CD4-positive, alpha-beta T cell treated with Interleukin-17A for 4 hours (primary cell): Measurements from ENCODE around the gene COL27A1.

Experiments
- DNase-seq: peaks from one replicate; pipeline ENCODE4 v3.0.0-alpha.2; 2020; ENCODE audit warnings: mixed read lengths

The COL27A1 gene

DNA sequence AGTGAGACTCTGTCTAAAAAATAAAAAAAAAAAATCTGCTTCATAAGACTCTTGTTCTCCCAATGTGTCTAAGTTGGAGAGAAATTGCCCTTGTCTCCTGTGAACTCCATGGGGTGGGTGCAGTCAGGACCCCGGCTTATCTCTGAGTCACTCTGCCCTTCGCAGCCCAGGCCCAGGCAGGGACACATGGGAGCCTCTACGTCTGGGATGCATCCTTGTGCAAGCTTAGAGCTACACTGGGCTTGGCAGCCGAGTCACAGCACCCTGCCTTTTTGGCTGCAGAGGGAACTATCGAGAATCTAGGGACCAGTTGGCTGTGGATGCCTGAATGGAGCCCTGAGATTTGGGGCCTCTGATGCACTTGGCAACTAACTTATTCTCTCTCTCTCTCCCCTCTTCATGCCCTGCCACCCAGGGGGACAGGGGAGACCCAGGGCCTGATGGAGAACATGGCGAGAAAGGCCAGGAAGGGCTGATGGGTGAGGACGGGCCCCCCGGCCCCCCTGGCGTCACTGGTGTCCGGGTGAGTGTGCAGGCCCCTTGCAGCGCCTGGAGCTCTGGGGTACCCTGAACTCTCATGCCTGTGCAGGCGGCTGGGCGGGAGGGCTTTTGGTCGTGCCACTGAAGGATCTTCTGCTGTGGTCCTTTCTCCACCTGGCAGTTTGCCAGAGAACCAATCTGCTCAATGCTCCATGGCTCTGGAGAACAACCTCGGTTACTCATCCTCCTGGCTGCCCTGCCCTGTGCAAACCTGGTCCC is 120.1 kb downstream of the COL27A1 start:
- no peak for DNase-seq

DNA sequence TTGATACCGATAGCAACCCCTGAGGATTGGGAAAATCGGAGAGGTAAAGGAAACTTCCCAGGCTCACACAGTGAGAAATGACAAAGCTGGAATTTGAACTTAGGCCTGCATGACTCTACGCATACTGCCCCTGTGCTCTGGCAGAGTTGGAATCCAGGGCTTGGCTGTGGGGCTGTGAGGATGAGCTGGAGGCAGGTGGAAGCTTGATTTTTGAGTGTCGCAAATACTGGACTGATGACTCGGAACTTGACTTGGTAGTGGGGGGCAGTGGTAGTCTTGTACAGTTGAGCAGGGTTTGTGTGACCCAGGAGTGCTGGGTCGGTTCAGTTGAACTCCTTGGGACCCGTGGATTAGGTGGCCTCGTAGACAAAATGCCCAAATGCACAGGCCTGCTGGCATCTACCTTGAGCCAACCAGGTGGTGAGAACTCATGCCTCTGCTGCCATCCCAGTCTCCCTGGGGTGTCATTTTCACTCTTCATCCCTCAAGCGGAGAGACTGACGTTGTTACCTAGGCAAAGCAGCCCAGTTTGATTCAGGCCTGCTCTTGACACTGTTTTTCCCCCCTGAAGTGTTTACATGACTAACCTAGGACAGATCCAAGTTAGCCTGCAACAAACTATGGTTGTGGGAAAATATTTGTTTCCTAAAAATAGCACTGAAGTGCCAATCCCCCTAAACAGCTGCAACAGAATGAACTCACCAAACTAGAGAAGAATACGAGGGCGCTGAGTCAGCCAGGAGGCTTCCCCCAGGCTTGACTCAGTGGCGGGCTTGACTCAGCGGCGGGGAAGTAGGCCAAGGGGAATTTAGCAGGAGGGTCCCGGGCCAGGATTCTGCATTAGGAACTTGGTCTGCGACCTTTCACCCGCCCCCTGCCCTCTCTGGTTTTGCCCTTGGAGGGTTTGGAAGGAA is 121.8 kb downstream of the COL27A1 start:
- DNase-seq: no peak

DNA sequence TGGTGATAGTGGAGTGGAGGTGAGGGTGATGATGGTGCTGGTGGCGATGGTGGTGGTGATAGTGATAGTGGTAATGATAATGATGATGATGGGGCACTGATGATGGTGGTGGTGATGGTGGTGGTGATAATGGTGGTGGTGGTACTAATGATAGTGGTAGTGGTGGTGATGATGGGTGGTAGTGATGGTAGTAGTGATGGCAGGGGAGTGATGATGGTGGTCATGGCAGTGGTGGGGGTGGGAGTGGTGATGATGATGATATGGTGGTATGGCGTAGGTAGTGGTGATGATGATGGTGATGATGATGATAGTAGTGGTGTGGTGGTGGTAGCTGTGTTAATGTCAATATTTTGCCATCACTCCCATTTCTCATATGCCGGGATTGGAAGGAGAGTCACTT is 123.0 kb downstream of the COL27A1 start:
- DNase-seq: no peak

DNA sequence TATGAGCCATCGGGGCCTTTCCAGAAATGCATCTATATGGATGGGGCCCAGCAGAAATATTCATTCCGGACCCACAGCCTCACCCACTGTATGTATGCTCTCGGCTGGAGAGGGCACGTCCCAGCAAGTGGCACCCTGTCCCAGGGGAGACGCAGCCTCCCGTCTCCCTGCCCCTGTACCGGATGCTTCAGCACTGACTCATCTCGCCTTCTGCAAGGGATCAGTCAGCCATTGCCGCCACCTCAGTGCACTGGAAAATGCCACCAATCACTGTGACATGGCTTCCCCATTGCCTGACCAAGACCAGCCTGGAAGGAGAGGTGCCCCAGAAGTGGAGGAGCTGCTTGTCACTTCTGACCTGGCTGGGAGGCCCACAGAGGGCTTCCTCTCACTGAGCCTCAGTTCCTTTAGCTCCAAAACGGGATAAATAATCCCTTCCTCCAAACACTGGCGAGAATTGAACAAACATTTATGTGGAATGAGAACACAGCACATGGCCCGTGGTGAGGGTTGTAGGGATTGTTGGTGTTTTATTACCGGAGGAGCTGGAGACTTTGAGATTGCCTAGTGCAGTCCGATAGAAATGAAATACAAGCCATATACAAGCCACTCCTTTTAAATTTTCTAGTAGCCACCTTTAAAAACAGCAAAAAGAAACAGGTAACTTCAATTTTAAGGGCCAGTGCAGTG is 123.7 kb downstream of the COL27A1 start:
- DNase-seq: no peak

DNA sequence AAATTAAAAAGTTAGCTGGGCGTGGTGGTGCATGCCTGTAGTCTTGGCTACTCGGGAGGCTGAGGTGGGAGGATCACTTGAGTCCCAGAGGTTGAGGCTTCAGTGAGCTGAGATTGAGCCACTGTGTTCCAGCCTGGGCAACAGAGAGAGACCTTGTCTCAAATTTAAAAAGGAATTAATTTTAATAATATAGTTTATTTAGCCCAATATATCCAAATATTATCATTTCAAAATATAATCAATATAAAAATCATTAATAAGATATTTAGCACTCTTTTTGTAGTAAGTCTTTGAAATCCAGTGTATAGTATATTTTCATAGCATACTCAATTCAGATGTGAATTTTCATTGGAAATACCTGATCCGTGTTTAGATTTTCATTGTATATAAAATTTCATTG is 124.4 kb downstream of the COL27A1 start:
- no peak for DNase-seq

DNA sequence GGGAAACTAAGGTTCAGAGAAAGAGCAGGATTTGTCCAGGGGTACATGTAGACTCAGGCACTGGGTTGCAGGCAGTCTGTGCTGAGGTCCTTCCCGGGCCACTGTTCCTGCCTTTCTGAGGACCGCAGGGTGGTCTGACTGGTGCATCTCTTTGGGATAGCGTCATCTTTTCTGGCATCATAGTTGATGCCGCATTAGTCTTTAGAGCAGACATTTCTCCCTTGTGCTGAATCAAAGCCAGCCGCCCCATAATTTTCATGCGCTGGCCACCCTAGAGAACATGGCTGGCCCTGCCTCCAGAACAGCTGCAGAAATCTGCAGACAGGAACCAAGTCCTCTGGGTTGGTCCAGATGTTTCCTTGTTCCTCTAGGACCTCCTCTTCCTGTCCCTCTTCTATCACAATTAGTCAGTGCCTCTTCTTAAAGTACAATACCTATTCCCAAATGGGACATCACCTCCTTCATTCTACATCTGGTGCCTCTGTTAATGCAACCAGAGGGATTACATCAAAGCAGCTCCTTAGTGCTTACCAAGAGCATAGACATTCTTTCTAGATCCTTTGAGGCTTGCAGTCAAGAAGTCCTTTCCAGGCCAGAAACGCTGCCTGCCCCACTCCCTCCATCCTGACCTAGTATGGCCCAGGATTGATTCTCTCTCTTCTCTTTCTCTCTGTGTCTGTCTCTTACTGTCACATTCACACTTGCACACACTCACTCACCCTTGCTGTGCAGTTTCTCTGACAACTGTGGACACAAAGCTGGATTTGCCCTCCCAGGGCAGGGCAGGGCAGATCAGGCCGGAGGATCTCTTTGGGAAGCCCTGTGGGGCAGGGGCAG is 125.5 kb downstream of the COL27A1 start:
- no peak for DNase-seq

DNA sequence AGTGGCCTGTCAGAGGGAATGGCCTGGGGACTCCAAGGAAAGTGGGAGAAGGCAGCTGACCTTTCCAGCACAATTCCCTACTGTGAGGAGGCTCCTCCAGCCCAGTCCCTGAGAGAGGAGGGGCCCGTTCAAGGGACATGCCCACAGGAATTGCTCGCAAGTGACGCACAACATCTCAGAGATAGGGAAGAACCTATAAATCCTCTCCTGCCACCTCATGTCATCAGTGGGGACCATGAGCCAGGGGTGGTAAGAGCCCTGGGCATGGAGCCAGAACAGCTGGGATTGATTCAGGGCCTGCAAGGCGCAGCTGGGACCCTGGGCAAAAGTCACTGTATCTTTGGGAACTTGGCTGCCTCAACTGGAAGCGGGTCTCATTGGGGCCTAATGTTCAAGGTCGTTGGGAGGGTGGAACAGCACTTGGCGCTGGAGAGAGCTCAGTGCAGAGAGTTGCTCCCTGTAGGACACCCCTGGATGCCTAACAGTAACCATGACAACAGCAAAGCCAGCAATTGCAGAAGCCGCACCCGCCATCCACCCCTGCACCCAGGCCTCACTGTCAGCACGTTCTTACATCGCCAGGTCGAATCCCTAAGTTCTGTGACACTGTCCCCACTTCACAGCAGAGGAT is 126.3 kb downstream of the COL27A1 start:
- no peak for DNase-seq

DNA sequence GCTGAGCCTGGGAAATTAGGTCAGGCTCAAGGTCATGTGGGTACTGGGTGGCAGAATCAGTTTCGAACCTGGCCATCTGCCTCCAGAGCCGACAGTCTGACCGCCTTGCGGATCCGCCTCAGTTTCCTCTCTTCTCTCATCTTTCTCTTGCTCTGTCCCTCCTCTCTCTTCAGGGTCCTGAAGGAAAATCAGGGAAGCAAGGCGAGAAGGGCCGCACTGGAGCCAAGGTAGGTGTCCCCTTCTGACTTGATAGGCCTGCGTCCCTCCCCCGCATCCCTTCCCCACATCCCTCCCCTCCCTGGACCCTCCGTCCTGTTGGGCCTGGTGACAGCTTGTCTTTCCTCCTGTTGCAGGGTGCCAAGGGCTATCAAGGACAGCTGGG is 126.8 kb downstream of the COL27A1 start:
- DNase-seq: no peak

DNA sequence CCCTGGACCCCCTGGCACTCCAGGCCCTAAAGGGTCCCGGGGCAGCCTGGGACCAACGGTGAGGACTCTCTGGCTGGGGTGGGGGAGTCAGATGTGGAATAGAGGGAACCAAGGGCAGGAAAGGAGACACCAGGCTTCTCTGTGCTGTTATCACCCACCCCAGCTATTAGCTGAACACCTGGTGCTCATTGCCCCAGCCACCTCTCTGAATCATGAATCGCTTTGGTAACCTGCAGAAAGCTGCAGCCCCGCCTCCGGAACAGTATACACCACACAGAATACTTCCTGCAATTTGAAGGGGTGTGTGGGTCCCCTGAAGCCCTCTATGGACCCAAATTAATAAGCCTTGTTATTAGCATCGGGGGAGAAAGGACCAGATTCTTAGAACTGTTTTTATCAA is 127.2 kb downstream of the COL27A1 start:
- no peak for DNase-seq

DNA sequence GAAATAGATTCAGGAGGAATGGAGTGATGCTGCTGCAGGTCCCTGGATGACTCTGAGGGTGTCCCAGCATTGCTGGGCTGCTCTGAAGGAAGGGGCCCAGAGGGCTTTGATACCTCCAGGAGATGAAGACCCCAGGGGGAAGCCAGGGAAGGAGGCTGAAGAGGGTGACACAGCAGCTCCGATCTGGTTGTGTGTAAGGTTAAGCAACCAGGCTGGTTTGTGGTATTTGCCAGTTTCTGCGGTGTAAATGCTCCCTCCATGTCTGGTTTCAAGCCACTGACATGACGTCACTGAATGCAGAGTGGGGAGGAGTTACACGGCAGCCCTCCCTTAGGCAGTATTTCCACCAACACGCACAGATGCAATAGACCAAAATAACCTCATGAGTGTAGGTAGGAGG is 127.6 kb downstream of the COL27A1 start:
- no peak for DNase-seq

DNA sequence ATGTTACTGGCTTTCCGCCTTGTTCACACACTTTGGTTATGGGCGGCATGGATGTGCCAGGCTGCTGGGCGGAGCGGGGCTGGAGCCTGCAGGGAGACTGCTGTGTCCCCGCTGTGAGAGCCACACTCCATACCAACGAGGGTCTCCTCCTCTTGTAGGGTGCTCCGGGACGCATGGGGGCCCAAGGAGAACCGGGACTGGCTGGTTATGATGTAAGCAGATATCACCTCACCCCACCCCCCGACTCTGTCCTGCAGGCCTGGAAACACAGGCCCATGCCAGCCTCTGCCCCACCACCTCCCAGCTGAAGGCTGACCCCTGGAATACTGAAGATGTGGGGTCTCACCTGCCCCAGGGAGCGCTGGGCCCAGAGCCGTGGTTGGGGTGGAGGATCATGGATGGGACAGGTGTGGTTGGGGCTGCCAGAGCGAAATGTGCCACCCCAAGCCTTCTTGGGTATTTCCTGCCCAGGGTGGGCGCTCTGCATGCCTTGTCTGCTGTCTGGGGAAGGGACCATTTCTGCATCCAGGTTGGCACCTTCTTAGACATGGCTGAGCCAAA is 128.3 kb downstream of the COL27A1 start:
- DNase-seq: no peak

DNA sequence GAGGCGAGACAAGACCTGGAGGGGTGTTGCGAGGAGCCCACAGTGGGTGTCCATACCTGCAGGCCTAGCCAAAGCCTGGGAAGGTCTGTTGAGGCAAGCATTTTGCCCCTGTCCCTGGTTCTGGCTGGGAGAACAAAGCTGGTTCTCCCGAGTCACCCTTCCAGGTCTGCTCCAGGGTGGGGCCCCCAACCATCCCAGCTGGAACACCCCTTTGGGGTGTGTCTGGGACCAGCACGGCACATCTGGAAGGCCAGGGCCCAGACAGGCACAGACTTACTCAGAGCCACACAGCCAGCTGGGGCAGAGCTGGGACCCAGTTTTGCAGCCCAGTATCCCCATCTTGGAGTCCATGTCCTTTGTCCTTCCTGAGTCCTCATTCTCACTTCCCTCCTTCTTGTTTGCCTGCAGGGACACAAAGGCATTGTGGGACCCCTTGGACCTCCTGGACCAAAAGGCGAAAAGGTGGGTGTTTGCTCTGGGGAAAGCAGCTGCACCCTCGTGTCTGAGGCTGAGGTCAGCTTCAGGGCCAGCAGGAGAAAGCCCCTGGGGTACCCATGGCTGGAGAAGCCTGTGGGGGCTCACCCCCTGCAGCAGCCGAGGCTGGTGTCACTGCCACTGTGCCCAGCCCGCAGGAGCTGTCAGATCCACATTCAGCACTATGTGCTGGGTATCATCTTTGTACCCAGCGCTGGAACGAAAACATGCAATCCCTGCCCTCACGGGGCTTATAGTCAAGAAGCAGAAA is 129.2 kb downstream of the COL27A1 start:
- no peak for DNase-seq

DNA sequence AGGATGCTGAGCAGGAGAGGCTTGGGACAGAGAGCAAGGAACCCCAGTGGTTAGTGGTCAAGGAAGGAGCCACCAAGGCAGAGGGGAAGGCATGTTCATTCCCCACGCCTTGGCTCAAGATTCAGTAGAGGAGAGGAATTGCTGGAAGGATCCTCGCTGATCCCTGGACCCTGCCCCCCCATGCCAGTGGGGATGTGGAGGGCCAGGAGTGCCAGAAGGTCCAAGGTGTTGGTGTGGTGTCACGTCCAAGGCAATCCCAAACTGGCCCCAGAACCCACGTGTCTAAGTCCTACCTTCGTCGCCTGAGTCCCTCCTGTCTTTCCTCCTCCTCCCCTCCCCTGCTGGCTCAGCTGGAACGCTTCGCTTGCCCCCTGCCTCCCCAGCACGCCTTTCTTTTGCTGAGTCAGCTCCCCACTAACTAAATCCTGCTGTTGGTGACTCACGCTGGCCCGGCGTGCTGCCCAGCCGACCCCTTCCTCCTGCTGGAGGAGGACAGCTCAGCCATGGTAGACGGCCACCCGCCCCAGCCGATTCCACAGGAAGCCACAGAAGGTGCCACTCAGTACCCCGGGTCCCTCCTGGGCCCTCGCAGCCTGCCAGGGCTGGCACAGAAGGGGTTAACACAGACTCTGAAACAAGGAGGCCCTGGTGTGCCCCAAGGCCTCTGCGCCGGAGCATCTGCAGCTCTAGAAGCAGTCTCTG is 130.0 kb downstream of the COL27A1 start:
- DNase-seq: no peak

DNA sequence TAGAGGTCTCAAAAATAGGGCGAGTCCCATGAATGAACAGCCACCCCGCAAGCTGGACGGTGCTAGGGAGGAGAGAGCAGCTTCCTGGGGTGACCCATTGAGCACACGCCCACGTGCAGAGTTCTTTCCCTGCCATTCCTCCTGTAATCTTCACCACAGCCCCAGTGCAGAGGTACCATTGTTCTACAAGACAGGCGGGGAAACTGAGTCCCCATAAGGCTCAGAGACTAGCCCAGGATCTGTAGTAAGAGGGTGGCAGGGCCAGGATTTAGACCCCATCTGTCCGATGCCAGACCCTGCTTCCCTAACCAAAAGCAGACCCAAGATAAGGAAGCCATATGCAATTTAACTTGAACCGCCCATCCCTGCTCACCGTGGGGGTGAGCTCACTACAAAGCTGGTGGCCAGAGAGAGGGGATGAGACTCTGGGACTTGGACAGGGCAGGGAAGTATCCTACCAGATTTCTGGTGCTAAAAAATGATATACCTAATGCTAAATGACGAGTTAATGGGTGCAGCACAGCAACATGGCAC is 130.9 kb downstream of the COL27A1 start:
- no peak for DNase-seq

DNA sequence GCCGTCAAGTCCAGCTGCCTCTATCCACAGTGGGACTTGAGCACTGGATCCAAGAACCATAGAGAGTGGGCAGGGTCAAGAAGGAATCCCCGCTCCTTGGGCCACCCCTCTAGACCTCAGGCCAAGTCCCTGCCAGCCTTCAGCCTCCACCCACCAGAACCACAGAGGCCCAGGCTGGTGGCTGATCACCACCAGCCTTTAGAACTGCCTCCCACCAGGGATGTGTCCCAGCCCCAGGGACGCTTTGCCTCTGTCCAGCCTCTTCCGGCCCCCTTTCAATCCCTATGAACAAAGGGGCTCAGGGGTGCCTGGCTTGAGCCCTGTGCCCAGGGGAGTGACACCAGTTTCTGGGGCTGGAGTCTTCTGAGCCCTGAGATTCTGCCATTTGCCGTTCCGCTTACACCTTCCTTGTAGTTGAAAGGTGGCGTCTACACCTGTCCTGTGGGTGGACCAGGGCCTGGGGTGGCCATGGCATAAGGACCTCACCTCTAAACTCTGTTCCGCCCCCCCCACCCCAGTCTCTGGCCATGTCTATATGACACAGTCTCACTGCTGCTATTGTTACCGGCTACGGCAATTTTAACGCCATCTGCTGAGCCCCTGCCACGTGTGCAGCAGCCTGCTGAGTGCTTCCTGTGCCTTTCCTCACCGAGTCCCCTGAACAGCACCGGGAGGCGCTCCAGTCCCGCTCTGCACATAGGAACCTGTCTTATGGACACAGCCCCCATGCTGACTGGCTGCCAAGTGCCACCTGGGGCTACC is 131.8 kb downstream of the COL27A1 start:
- DNase-seq: no peak

DNA sequence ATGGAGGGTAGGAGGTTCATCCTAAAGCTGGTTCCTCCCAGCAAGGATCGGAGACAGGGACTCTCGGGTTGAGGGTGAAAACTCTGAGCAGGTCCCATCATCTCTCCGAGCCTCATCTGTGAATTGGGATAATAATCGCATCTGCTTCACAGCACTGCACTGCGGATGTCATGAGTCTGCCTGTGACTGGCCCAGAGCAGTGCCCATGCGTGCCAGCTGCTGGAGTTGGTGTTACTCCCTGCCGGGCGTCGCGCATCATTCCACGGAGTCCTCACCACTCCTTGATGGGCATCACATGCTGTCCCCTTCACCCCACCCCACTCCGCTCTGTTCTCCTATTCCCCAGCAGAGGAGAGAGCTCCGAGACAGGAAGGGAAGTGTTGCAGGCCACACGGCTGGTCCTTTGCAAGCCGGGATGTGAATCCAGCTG is 132.4 kb downstream of the COL27A1 start:
- DNase-seq: no peak

DNA sequence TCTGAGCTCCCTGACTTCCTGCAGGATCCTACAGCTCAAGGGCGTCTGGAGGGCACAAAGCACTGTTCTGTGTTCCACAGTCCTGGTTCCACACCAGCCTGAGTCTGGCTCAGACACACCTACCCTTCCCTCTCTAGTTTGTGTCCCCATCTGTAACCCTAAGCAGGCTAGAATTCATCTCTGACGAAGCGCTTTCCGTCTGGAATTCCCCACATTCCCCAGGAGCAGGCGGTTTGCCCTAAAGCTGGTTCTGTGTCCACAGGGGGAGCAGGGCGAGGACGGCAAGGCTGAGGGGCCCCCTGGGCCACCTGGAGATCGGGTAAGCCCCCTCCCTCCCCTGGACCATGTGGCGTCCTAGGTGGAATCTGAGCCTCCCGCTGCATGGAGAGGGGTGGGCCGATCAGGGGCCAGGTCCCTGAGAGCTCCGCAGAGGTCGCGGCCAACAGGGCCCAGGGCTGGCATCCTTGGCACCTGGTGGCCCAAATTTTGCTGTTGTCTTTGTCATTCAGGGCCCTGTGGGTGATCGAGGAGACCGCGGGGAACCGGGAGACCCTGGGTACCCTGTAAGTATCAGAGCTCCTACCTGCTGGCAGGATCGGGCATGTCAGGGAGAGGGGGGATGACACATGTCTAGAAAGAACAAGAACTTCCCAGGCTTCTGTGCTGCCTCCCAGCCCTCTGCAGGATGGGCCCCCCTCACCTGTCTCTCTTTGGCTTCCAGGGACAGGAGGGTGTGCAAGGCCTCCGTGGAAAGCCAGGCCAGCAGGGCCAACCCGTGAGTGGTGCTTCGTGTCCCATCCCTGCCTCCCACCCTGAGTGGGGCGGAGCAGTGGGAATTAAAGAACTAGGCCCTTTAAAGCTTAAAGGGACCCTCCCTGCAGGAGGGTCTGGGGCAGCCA is 133.1 kb downstream of the COL27A1 start:
- no peak for DNase-seq

DNA sequence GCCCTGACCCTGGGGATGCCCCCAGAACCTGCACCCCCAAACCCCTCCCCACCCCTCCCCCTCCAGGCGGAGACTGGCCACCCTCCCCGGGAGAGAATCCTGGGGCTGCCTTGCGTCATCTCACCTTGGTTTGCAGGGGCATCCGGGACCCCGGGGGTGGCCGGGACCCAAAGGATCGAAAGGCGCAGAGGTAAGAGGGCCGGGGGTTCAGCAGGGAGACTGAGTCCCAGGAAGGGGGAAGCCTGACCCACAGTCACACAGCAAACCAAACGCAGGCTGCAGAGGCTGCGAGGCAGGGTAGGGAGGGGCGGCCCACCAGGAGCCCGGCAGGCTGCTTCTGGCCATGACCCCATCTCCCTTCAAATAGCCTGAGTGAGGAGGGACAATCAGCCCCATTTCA is 133.8 kb downstream of the COL27A1 start:
- no peak for DNase-seq
